Activated CD4-positive, alpha-beta T cell treated with anti-CD3 and anti-CD28 coated beads, Interleukin-2, Interleukin-4, amounts not matched to agents 100 ng/mL and 50 ng/mL, durations not matched to agents 16 hours and 8 hours (primary cell): ENCODE data around the gene NETO1.

Experiments used
- DNase-seq: peaks from one replicate; pipeline ENCODE4 v3.0.0-alpha.2; 2020; ENCODE audit warnings: low spot score

Gene NETO1

DNA sequence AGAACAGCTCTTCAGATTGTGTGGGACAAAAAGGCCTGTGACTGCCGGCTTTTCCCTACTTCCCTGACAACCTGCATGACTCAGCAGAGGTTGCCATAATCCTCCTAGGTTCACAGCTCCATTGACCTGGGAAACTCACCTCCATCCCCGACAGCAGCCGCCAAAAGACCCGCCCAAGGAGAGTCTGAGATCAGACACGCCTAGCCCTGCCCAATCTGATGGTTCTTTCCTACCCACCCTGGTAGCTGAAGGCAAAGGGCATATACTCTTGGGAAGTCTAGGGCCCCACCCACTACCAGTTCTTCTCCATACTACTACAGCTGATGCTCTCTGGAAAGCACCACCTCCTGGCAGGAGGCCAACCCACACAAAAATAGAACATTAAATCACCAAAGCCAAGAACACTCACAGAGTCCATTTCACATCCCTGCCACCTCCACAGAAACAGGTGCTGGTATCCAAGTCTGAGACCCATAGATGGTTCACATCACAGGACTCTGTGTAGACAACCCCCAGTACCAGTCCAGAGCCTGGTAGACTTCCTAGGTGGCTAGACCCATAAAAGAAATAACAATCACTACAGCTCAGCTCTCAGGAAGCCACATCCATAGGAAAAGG is 140.6 kb downstream of the NETO1 start:
- no peak for DNase-seq

DNA sequence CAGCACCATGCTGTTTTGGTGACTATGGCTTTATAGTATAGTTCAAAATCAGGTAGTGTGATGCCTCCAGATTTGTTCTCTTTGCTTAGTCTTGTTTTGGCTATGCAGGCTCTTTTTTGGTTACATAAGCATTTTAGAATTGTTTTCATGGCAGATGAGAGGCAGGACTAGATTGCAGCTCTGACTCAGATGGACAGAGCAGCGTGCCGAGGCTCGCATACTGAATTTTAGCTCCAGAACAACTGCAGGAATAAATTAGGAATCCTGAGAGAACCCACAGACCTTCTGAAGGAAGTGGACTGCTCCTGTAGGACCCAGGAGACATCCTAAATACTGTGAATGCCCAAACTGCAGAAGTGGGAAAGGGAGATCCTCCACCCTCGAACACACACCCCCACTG is 141.6 kb downstream of the NETO1 start:
- no peak for DNase-seq

DNA sequence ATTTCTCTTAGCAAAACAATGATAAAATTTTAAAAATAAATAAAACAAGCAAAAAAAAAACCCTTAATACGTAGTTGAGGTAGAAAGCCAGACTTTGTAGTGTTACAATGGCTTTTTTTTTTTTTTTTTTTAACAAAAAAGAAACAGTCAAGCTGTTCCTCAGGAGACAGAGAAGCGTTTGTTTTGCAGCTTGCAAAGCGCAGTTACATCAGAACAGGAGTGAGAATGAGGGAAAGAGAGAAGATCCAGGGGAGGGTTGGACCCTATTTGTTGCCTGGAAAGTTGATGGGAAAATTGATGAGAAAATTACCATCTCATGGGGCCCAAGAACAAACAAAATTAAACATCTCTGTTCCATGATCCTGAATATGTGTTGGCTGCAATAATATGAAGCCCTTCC is 146.5 kb downstream of the NETO1 start:
- DNase-seq, result no peak

DNA sequence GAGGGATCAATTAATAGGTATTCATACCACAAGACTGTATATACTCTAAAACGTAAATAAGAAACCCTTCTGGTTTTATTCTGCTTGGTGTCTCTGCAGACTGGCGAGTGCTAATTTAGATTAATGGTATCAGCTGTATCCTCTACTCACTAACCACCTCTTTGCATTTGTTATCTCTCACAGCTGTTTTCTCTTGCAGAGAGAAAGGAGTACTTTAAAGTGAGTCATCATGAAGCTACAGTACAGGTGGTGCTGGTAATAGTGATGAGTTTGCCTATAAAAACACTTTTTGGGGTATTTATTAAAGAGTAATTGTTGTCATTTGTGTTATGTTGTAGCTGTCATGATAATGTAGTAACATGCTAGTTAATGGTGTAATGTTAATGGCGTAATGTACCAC is 147.7 kb downstream of the NETO1 start:
- DNase-seq, result no peak

DNA sequence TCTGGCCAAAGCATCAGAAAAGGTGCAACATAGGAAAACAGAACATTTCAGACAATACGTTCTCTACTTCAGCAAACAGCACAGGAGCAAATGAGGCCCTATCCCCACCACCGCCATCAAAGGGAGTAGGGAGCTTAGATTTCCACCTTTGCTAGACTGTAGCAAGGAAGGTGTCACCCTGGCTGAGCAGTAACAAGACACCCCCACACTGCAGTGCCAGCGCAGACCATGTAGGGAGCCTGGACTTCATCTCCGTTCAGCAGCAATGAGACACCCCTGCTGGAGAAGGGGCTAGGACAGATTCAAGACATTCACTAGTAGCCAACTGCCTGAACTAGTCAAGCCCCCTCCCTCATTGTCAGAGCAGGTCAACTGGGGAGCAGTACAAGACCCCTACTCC is 163.6 kb downstream of the NETO1 start:
- no peak for DNase-seq

DNA sequence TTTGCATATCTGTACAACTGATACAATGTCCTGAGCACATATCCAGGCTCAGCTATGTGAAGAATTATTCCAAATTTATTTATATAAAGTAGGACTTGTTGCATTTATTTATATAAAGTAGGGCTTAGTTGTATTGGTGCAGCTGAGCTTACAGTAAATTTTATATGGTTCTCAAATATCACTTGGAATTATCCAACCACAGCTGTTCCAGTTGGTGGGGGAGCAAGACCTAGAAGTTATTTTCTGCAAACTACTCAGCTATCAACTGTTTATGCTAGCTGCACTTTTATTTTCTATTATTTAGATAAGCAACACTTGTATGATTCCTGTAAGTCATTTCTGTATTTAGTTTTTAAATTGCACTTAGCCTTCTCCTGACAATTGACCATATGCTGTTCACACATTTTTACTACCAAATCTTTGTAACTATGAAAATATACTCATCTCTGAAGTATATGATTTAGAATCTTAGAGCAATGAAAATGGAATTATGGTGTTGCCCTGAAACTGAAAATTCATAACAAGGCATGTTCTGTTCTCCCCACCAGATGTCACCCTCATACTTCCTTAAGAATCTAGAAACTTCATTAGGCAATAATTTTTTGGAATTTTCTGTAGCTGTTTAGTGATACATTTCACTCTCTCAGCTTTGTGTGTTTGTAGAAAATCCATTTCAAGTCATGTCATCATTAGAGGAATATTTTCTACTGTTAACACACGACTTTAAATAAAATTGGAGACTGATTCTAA is 166.7 kb downstream of the NETO1 start:
- no peak for DNase-seq

DNA sequence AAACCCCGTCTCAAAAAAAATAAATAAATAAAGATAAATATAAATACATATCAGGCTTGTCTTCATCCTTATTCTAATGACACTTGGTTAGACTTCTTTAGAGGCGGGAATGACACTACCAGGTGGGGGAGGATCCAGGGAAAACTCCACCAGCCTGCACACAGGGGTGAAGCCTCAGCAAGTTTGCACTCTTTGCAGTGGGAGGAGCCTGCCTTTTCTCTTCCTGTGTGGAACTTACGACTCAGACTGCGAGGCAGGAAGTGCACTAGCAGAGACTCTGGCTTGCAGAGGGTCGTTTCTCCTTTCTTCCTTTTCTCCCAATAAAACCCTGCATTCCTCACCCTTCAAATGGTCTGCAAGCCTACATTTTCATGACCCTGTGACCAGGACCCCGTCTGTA is 170.1 kb downstream of the NETO1 start:
- DNase-seq, result no peak

DNA sequence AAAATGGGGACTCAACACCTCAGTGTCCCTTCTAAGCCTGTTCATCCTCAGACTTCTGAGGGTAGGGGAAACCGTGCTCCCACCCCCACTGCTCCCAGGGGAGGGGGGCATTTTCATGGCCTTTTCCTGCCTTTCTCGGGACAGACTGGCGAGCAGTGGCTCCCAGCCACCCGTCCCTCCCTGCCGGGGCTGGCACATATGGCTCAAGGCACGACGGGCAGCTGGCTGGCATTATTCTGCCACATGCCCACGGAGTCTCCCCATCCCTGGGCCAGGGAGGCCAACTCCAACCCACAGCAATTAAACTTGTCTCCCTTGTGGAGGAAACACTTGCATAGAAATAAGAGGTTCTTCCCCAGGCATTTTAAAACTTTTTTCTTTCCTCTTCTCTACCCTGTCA is 175.2 kb downstream of the NETO1 start:
- no peak for DNase-seq
